ENCODE results near the gene SPRY1. TPM values are rescaled to one million over a fixed set of nuclear protein-coding genes. Genes with fewer than 3 reads are reported as not detected.

Gene SPRY1
- total and polyA plus RNA-seq, 2 of the 8 experiments (the other 6 are each of a cell fraction or from before 2014, with no cell fraction given), result 11.7 to 56.2 TPM

DNA sequence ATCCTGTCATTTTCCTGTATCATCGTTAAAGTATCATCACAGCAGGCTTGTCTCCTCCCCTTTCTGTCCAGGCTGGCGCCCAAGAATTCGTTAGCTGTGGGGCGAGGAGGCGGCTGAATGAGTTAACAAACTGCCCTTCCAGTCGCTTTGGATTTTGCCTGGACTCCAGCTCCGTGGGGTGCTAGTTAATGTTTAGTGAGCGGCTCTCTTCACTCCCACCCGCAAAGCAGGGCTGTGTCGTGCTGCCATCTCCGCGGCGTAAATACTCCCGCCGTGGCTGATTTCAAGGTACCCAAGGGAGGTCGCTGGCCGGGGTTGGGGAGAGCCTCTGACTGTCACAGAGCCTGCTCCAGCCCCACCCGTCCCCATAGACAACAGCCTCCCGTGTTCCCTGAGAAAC is 44.9 kb upstream of the SPRY1 start (continued):
- TF ChIP-seq, protein P1, sequence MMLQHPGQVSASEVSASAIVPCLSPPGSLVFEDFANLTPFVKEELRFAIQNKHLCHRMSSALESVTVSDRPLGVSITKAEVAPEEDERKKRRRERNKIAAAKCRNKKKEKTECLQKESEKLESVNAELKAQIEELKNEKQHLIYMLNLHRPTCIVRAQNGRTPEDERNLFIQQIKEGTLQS (IDR thresholded peaks at IDR 0.05; ENCODE audit: insufficient read depth, low read depth, low read length), result no peak
- TF ChIP-seq MAX (IDR thresholded peaks at IDR 0.05) (no peak), PHF8 (conservative IDR thresholded peaks at IDR 0.05; ENCODE audit: low read depth, low read length) (no peak)
